HUES6 (cell line): Measurements from ENCODE around the gene AGGF1.

Source experiments
- H3K27ac ChIP-seq: 2 replicates; pipeline ENCODE4 v1.7.0; 2013; ENCODE audit warnings: low read depth, mild to moderate bottlenecking, low read length, inconsistent platforms
- H3K27me3 ChIP-seq: 2 replicates; pipeline ENCODE4 v1.6.1; 2013; ENCODE audit warnings: low read length; ENCODE audit not compliant: control insufficient read depth, insufficient read depth
- H3K36me3 ChIP-seq: 2 replicates; pipeline ENCODE4 v1.6.1; 2013; ENCODE audit warnings: low read length; ENCODE audit not compliant: control insufficient read depth, insufficient read depth
- H3K4me1 ChIP-seq: 2 replicates; pipeline ENCODE4 v1.6.1; 2013; ENCODE audit warnings: low read length; ENCODE audit not compliant: control insufficient read depth, insufficient read depth
- H3K4me3 ChIP-seq: 2 replicates; pipeline ENCODE4 v1.5.1; 2013; ENCODE audit warnings: low read depth, low read length
- H3K9ac ChIP-seq: one replicate; pipeline ENCODE4 v1.6.1; 2013; ENCODE audit warnings: mild to moderate bottlenecking, low read length
- H3K9me3 ChIP-seq: 2 replicates; pipeline ENCODE4 v1.6.1; 2013; ENCODE audit warnings: low read depth, low read length; ENCODE audit not compliant: control insufficient read depth, insufficient read depth

The AGGF1 gene

GRCh38 chr5:77003246-77003645 lies 27.0 kb upstream of the AGGF1 start:
- Histone ChIP-seq H3K27ac (no peak overlapping the region), H3K27me3 (no peaks in the 10 kb centered on the region), H3K36me3 (no peaks in the 10 kb centered on the region), H3K4me1 (no peaks in the 10 kb centered on the region), H3K4me3 (no peak overlapping the region), H3K9me3 (peaks cover 10% of the 10 kb centered on the region), H3K9ac (no peak overlapping the region)

- Histone ChIP-seq H3K9ac (no peak overlapping the region), H3K4me3 (no peak overlapping the region), H3K27me3 (no peaks in the 10 kb centered on the region), H3K27ac (no peak overlapping the region), H3K4me1 (peaks cover 2% of the 10 kb centered on the region; the same call in 1 of the 2 replicates), H3K9me3 (peaks cover 10% of the 10 kb centered on the region), H3K36me3 (no peaks in the 10 kb centered on the region)
Measured at GRCh38 chr5:77006124-77006523, 24.1 kb upstream of the AGGF1 start.

- Histone ChIP-seq H3K36me3 (no peaks in the 10 kb centered on the region), H3K9me3 (peaks cover 10% of the 10 kb centered on the region), H3K27me3 (no peaks in the 10 kb centered on the region), H3K9ac (no peak overlapping the region), H3K27ac (no peak overlapping the region), H3K4me1 (peaks cover 10% of the 10 kb centered on the region), H3K4me3 (no peak overlapping the region)
Measured at GRCh38 chr5:77008413-77008812, 21.8 kb upstream of the AGGF1 start.

GRCh38 chr5:77010243-77010642 lies 20.0 kb upstream of the AGGF1 start:
- peaks cover 10% of the 10 kb centered on the region for H3K9me3 ChIP-seq
- no peaks in the 10 kb centered on the region for H3K27me3 ChIP-seq
- H3K4me3 ChIP-seq, result no peak overlapping the region
- H3K36me3 ChIP-seq, result no peaks in the 10 kb centered on the region
- H3K9ac ChIP-seq, result no peak overlapping the region
- H3K4me1 ChIP-seq, result peaks cover 10% of the 10 kb centered on the region
- no peak overlapping the region for H3K27ac ChIP-seq

- H3K9ac ChIP-seq, result no peak overlapping the region
- no peak overlapping the region for H3K4me3 ChIP-seq
- no peaks in the 10 kb centered on the region for H3K27me3 ChIP-seq
- H3K9me3 ChIP-seq, result peaks cover 6% of the 10 kb centered on the region
- H3K4me1 ChIP-seq, result peaks cover 10% of the 10 kb centered on the region
- no peaks in the 10 kb centered on the region for H3K36me3 ChIP-seq
- H3K27ac ChIP-seq, result no peak overlapping the region
Measured at GRCh38 chr5:77011498-77011897, 18.7 kb upstream of the AGGF1 start.

GRCh38 chr5:77012601-77013000 lies 17.6 kb upstream of the AGGF1 start:
- H3K4me1 ChIP-seq, result peaks cover 10% of the 10 kb centered on the region
- no peaks in the 10 kb centered on the region for H3K27me3 ChIP-seq
- no peaks in the 10 kb centered on the region for H3K36me3 ChIP-seq
- no peak overlapping the region for H3K27ac ChIP-seq
- H3K4me3 ChIP-seq, result no peak overlapping the region
- no peak overlapping the region for H3K9ac ChIP-seq
- H3K9me3 ChIP-seq, result no peaks in the 10 kb centered on the region

- Histone ChIP-seq H3K27me3 (0 out of 2 replicates have a peak, but pooled peaks cover 3% of the 10 kb centered on the region), H3K9ac (no peak overlapping the region), H3K4me1 (peaks cover 8% of the 10 kb centered on the region), H3K4me3 (no peak overlapping the region), H3K27ac (no peak overlapping the region), H3K36me3 (no peaks in the 10 kb centered on the region), H3K9me3 (no peaks in the 10 kb centered on the region)
Measured at GRCh38 chr5:77015938-77016569, 14.2 kb upstream of the AGGF1 start.

- H3K36me3 ChIP-seq, result no peaks in the 10 kb centered on the region
- no peaks in the 10 kb centered on the region for H3K9me3 ChIP-seq
- H3K4me1 ChIP-seq, result no peaks in the 10 kb centered on the region; the same call in 1 of the 2 replicates
- no peak overlapping the region for H3K9ac ChIP-seq
- H3K27ac ChIP-seq, result no peak overlapping the region
- H3K27me3 ChIP-seq, result 0 out of 2 replicates have a peak, but pooled peaks cover 3% of the 10 kb centered on the region
- no peak overlapping the region for H3K4me3 ChIP-seq
Measured at GRCh38 chr5:77016962-77017361, 13.2 kb upstream of the AGGF1 start.

GRCh38 chr5:77017668-77018067 lies 12.5 kb upstream of the AGGF1 start:
- Histone ChIP-seq H3K9ac (no peak overlapping the region), H3K4me1 (no peaks in the 10 kb centered on the region; the same call in 1 of the 2 replicates), H3K27ac (no peak overlapping the region), H3K36me3 (no peaks in the 10 kb centered on the region), H3K27me3 (0 out of 2 replicates have a peak, but pooled peaks cover 3% of the 10 kb centered on the region), H3K9me3 (no peaks in the 10 kb centered on the region), H3K4me3 (no peak overlapping the region)

GRCh38 chr5:77022511-77023417 lies 7.4 kb upstream of the AGGF1 start:
- Histone ChIP-seq H3K9ac (no peak overlapping the region), H3K4me1 (no peaks in the 10 kb centered on the region), H3K27ac (no peak overlapping the region), H3K4me3 (no peak overlapping the region), H3K27me3 (0 out of 2 replicates have a peak, but pooled peaks cover 3% of the 10 kb centered on the region), H3K36me3 (no peaks in the 10 kb centered on the region), H3K9me3 (0 out of 2 replicates have a peak, but pooled peaks cover under 1% of the 10 kb centered on the region)

- Histone ChIP-seq H3K27me3 (no peaks in the 10 kb centered on the region), H3K4me1 (no peaks in the 10 kb centered on the region), H3K27ac (no peak overlapping the region), H3K9ac (no peak overlapping the region), H3K4me3 (no peak overlapping the region), H3K36me3 (0 out of 2 replicates have a peak, but pooled peaks cover 2% of the 10 kb centered on the region), H3K9me3 (peaks cover 17% of the 10 kb centered on the region)
Measured at GRCh38 chr5:77024490-77024889, 5.7 kb upstream of the AGGF1 start.
